ENCODE data around the gene NAE1. TPM values are rescaled to one million over a fixed set of nuclear protein-coding genes. Genes with fewer than 3 reads are reported as not detected.

Gene NAE1
- total RNA-seq, 1 donor from 2014 or later = 53.7 TPM

DNA sequence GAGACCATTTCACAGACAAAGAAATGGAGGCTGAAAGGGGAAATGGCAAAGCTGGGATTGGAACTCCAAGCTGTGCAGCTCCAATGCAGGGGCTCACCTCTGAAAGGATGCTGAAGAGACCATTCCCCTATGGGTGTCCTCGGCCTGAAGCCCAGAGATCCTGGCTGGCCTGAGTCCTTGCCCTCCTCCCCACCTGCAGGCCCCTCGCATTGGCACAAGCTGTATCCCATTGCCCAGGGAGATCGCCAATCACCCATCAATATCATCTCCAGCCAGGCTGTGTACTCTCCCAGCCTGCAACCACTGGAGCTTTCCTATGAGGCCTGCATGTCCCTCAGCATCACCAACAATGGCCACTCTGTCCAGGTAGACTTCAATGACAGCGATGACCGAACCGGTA is 16.1 kb upstream of the NAE1 start:
- DNase-seq = no peak
- Mint-ChIP-seq H3K27ac (no peak overlapping the region), H3K4me1 (peaks cover 13% of the 10 kb centered on the region), H3K9me3 (no peaks in the 10 kb centered on the region), H3K27me3 (peaks cover 40% of the 10 kb centered on the region), H3K4me3 (no peak overlapping the region), H3K36me3 (ENCODE audit: low read depth) (no peaks in the 10 kb centered on the region)
- TF ChIP-seq, protein P1, sequence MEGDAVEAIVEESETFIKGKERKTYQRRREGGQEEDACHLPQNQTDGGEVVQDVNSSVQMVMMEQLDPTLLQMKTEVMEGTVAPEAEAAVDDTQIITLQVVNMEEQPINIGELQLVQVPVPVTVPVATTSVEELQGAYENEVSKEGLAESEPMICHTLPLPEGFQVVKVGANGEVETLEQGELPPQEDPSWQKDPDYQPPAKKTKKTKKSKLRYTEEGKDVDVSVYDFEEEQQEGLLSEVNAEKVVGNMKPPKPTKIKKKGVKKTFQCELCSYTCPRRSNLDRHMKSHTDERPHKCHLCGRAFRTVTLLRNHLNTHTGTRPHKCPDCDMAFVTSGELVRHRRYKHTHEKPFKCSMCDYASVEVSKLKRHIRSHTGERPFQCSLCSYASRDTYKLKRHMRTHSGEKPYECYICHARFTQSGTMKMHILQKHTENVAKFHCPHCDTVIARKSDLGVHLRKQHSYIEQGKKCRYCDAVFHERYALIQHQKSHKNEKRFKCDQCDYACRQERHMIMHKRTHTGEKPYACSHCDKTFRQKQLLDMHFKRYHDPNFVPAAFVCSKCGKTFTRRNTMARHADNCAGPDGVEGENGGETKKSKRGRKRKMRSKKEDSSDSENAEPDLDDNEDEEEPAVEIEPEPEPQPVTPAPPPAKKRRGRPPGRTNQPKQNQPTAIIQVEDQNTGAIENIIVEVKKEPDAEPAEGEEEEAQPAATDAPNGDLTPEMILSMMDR (IDR thresholded peaks at IDR 0.05) = no peak
- intact Hi-C loops (cut with micrococcal nuclease) = no loop called here
- CTCF ChIA-PET = interaction anchor here (0.9 to 1.0 kb wide), 2 partner anchors 21 kb away, joined by 3 read pairs; no protein-coding TSS in a partner anchor
- POLR2A ChIA-PET = no interaction called here
- ATAC-seq (ENCODE audit: low read depth) = no peak

DNA sequence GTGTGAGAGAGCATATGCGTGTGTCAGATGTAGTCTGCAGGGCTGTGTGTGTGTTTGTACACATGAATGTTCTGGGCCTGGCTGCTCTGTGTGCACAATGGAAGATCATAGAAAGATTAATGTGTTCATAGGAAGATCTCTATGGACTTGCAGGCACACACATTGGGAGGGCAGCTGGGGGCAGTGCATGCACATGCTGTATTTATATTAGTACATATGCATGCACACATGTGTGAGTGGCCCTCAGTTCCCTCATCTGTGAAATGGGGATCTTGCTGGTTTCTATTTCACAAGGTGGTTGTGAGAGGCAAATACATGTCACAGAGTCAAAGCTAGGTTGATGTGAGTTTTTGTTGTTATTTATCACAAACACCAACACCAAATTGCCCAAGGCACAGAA is 15.5 kb upstream of the NAE1 start:
- no peak for DNase-seq
- TF ChIP-seq, protein P1 (IDR thresholded peaks at IDR 0.05) = no peak
- no peaks in the 10 kb centered on the region for H3K36me3 Mint-ChIP-seq (ENCODE audit: low read depth)
- ChIA-PET POLR2A (no interaction called here), CTCF (interaction anchor here (1.0 kb wide), 1 partner anchor 22 kb away, joined by 3 read pairs; no protein-coding TSS in a partner anchor)
- no peak overlapping the region for H3K27ac Mint-ChIP-seq
- intact Hi-C loops (cut with micrococcal nuclease) = no loop called here
- H3K9me3 Mint-ChIP-seq = no peaks in the 10 kb centered on the region
- peaks cover 40% of the 10 kb centered on the region for H3K27me3 Mint-ChIP-seq
- no peak overlapping the region for H3K4me3 Mint-ChIP-seq
- H3K4me1 Mint-ChIP-seq = peaks cover 13% of the 10 kb centered on the region
- ATAC-seq (ENCODE audit: low read depth) = no peak

DNA sequence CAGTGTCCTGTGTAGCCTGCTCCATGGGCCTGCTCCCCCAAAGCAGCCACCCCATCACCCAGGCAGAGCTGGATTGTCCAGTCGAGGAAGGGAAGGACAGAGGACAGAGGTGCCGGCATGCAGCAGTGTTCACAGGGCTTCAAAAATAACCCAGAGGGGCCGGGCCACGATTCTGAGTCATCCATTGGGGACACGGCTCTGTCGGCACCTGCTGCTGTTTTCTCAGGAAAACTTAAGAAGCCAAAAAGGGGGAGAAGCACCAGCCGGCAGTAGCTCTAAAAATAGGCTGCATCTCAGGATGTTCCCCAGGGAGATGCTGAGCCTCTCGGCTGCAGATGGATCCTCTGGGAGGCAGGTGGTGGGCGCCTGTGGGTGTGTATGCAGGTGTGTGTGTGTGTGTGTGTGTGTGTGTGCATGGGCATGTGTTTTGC is 15.0 kb upstream of the NAE1 start:
- TF ChIP-seq, protein P1 (IDR thresholded peaks at IDR 0.05) = no peak
- POLR2A ChIA-PET = no interaction called here
- H3K4me1 Mint-ChIP-seq = peaks cover 13% of the 10 kb centered on the region
- H3K4me3 Mint-ChIP-seq = no peak overlapping the region
- CTCF ChIA-PET = interaction anchor here (1.0 kb wide), 1 partner anchor 22 kb away, joined by 3 read pairs; no protein-coding TSS in a partner anchor
- no peak overlapping the region for H3K27ac Mint-ChIP-seq
- DNase-seq (no peak), ATAC-seq (ENCODE audit: low read depth) (no peak)
- intact Hi-C loops (cut with micrococcal nuclease) = no loop called here
- H3K36me3 Mint-ChIP-seq (ENCODE audit: low read depth) = no peaks in the 10 kb centered on the region
- H3K9me3 Mint-ChIP-seq = no peaks in the 10 kb centered on the region
- peaks cover 40% of the 10 kb centered on the region for H3K27me3 Mint-ChIP-seq

DNA sequence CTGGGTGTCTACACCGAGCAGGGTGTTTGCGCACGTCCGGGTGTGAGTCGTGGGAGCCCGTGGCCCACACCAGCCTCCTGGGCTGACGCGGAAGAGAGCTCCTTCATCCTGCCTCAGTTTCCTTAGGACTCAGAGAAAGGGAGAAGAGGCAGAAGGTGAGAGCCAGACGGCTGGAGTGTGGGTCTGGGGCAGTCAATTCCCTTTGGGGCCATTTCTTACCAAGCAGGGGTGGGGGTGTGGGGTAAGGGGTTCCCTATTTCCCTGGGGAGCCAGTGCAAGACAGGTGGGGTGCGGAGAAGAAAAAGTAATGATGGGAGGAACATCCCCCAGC is 14.3 kb upstream of the NAE1 start:
- H3K4me3 Mint-ChIP-seq = no peak overlapping the region
- TF ChIP-seq, protein P1 (IDR thresholded peaks at IDR 0.05) = no peak
- CTCF ChIA-PET = no interaction called here
- peaks cover 13% of the 10 kb centered on the region for H3K4me1 Mint-ChIP-seq
- H3K27ac Mint-ChIP-seq = no peak overlapping the region
- H3K9me3 Mint-ChIP-seq = no peaks in the 10 kb centered on the region
- intact Hi-C loops (cut with micrococcal nuclease) = no loop called here
- H3K27me3 Mint-ChIP-seq = peaks cover 40% of the 10 kb centered on the region
- H3K36me3 Mint-ChIP-seq (ENCODE audit: low read depth) = no peaks in the 10 kb centered on the region
- no peak for DNase-seq
- POLR2A ChIA-PET = interaction anchor here (1.6 kb wide), 1 partner anchor 14 kb away, joined by 3 read pairs; the partner anchor contains the start of gene NAE1
- ATAC-seq (ENCODE audit: low read depth) = no peak

DNA sequence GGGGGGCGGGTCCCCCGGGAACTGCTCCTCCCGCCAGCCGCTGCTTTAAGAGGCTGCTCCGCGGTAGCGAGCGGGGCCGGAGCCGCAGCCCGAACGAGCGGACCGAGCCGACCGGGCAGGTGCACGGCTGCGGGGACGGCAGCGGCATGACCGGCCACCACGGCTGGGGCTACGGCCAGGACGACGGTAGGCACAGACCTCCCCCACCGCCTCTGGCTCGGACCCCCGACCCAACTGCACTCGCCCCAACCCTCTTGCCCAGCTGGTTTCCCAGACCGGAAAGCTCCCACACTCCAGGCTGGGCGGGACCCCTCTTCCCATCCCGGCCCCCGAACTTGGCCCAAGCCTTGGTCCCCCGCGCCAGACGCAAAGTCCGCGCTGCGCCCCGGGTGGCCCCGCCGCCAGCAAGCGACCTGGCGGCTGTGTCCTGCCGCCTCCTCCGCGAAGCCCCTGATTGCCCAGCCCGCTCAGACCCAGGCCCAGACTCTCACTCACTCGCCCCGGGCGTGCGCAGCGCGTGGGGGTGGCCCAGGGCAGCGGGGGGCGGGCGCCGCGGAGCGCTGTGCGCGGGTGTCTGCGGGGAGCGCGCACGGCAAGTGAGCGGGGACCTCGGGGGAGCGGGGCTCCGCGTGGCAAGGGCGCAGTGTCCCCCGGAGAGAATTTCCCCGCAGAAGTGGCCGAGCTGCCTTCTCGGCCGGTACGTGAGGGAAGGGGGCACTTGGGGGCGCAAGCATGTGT is 13.7 kb upstream of the NAE1 start, which contains the start of gene CA7:
Gene CA7, plus strand, starts transcription at position 73 of the 738 bp plus-strand sequence. Its CDS starts 74 bp downstream, at position 147.
- POLR2A ChIA-PET = interaction anchor here (1.6 kb wide), 1 partner anchor 14 kb away, joined by 3 read pairs; the partner anchor contains the start of gene NAE1
- Mint-ChIP-seq H3K36me3 (ENCODE audit: low read depth) (no peaks in the 10 kb centered on the region), H3K9me3 (no peaks in the 10 kb centered on the region), H3K27me3 (peaks cover 40% of the 10 kb centered on the region), H3K4me1 (peaks cover 13% of the 10 kb centered on the region), H3K4me3 (peak within 1 kb of the TSS; percentile 73), H3K27ac (no peak within 1 kb of the TSS)
- intact Hi-C loops (cut with micrococcal nuclease) = no loop called here
- ATAC-seq (ENCODE audit: low read depth) = peak; percentile 14
- CTCF ChIA-PET = no interaction called here
- no peak for DNase-seq
- TF ChIP-seq, protein P1 (IDR thresholded peaks at IDR 0.05) = no peak

Data from activated B cell treated with CpG ODN at 0.5 μM for 24 hours (primary cell).